Gastroesophageal sphincter (tissue), 4 donors: ENCODE measurements around the gene ARHGAP8. TPM values are rescaled to one million over a fixed set of nuclear protein-coding genes. Genes with fewer than 3 reads are reported as not detected.

ENCODE experiments used
- ATAC-seq: fragments of 150-250 bp; one replicate; pipeline ENCODE4 v1.9.1; 2016; ENCODE audit warnings: mild to moderate bottlenecking, moderate library complexity
- H3K27ac ChIP-seq, 4 donors: fragments of 200-600 bp; sonication (generic) in 3 of 4; 1 replicate in 3 of 4; 2 replicates in 1 of 4; pipeline ENCODE4 v1.5.1; 2016 to 2019
- H3K27me3 ChIP-seq: fragments of 200-600 bp; sonication (generic); one replicate; pipeline ENCODE4 v1.5.1; 2019
- H3K36me3 ChIP-seq, 2 donors: fragments of 200-600 bp; sonication (generic); one replicate each; pipeline ENCODE4 v1.5.1; 2019; ENCODE audit warnings: control low read depth in 1 of 2
- H3K4me1 ChIP-seq, 3 donors: fragments of 200-600 bp; sonication (generic); 1 replicate in 2 of 3; 2 replicates in 1 of 3; pipeline ENCODE4 v1.5.1; 2016 to 2019; ENCODE audit warnings: control low read depth in 2 of 3
- H3K4me3 ChIP-seq, 2 donors: fragments of 200-600 bp; sonication (generic); one replicate each; pipeline ENCODE4 v1.5.1; 2019; ENCODE audit warnings: mild to moderate bottlenecking in 1 of 2, moderate library complexity in 1 of 2
- H3K9me3 ChIP-seq, 3 donors: fragments of 200-600 bp; sonication (generic); one replicate each; pipeline ENCODE4 v1.5.1; 2017 to 2019; ENCODE audit warnings: control low read depth in 2 of 3
- EP300 ChIP-seq: sonication (generic); formaldehyde crosslinking; IDR thresholded peaks from one replicate; pipeline ENCODE4 v1.6.1; 2017; ENCODE audit warnings: antibody characterized with exemption, mild to moderate bottlenecking
- POLR2A ChIP-seq, 2 donors: fragments of 450-650 bp; IDR thresholded peaks; one replicate each; pipeline ENCODE4 v1.6.1; 2017; ENCODE audit warnings: antibody characterized with exemption in 2 of 2, mild to moderate bottlenecking in 2 of 2, moderate library complexity in 1 of 2
- POLR2AphosphoS5 ChIP-seq: sonication (generic); formaldehyde crosslinking; IDR thresholded peaks from one replicate; pipeline ENCODE4 v1.6.1; 2017; ENCODE audit warnings: antibody characterized with exemption
- WGBS, 2 donors: methylation state at CpG; one replicate each; pipeline ENCODE4 v1.1.5; 2018; ENCODE audit warnings: low coverage in 1 of 2; 5-methylcytosine and 5-hydroxymethylcytosine counted together
- total RNA-seq, 4 donors: library from RNA; depleted of rRNA; stranded (reverse); fragments of >200 nt; gene quantifications; one replicate each; pipeline ENCODE4 v1.1.0, GENCODE V29; 2016
- TF ChIP-seq, protein P1 (sequence below), 4 experiments: fragments of 200-600 bp in 2 of 4; fragments of 450-650 bp in 2 of 4; sonication (generic) in 1 of 4; IDR thresholded peaks; one replicate each; pipeline ENCODE4 v1.5.1; 2017 to 2019; ENCODE audit warnings: antibody characterized with exemption in 4 of 4, mild to moderate bottlenecking in 2 of 4, moderate library complexity in 2 of 4

The ARHGAP8 gene
- total RNA-seq, 4 donors from 2014 or later: 0.31 to 1.6 TPM; not detected in 2

DNA sequence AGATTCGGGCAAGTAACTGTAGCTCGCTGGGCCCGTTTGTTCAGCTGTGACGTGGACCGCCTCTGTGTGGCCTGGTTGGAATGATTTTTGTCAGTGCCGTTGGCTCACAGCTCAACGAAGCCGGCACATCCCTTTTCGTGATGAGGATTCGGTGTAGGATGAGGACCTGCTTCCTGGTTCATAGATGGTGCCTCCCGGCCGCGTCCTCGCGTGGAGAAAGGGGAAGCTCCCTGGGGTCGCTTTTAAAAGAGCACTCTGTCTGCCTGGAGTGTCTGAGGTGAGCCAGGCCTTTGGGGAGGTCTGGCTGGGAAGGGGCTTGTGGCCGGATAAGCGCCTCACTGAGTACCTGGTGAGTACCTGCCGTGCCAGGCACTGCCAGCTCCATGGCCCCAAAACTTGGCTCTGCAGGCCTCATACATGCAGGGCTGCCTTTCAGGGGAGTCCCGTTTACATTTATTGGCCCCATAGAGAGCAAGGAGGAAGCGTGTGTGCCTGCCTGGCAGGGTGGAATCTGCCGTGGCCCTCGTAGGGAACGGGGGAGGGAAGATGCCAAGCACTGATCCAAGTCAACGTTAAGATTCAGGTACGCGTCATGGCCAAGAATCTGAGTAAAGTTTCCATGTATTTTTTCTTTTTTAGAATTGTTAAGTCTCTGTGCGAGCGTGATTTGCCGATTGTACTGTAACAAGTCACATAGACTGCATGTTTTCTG is 88.4 kb downstream of the ARHGAP8 start:
- Histone ChIP-seq H3K27ac (no peak overlapping the region), H3K36me3 (no peaks in the 10 kb centered on the region), H3K4me1 (no peaks in the 10 kb centered on the region), H3K4me3 (no peak overlapping the region), H3K27me3 (peaks cover 56% of the 10 kb centered on the region), H3K9me3 (peaks cover 0 to 27% (median 0%) of the 10 kb centered on the region in 3 donors)
- ATAC-seq: no peak
- 81 to 90% methylated on average over 3 to 9 of the region's 30 CpGs for WGBS, 2 donors
- no peak for TF ChIP-seq POLR2A (IDR thresholded peaks at IDR 0.05)
- TF ChIP-seq, protein P1, sequence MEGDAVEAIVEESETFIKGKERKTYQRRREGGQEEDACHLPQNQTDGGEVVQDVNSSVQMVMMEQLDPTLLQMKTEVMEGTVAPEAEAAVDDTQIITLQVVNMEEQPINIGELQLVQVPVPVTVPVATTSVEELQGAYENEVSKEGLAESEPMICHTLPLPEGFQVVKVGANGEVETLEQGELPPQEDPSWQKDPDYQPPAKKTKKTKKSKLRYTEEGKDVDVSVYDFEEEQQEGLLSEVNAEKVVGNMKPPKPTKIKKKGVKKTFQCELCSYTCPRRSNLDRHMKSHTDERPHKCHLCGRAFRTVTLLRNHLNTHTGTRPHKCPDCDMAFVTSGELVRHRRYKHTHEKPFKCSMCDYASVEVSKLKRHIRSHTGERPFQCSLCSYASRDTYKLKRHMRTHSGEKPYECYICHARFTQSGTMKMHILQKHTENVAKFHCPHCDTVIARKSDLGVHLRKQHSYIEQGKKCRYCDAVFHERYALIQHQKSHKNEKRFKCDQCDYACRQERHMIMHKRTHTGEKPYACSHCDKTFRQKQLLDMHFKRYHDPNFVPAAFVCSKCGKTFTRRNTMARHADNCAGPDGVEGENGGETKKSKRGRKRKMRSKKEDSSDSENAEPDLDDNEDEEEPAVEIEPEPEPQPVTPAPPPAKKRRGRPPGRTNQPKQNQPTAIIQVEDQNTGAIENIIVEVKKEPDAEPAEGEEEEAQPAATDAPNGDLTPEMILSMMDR (IDR thresholded peaks at IDR 0.05): no peak
- TF ChIP-seq EP300: no peak
- TF ChIP-seq POLR2AphosphoS5: no peak

DNA sequence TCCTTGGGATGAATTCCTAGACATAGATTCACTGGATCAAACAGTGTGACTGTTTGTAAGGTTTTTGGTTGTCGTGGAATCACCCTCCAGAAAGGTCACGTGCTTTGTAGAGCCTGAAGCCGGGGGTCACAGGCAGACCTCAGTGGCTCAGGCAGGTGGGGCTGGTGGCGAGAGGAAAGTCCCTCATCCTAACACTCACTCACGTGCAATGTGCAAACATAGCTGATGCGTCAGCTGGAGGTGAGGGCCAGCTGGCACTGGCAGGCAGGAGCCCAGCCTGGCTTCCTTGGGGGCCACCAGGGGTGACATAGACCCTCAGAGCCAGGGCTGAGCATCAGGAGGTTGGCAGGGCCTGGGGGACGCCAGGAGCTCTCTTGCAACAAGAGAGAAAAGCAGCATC is 90.0 kb downstream of the ARHGAP8 start:
- Histone ChIP-seq H3K27me3 (peaks cover 49% of the 10 kb centered on the region), H3K9me3 (peaks cover 0 to 24% (median 0%) of the 10 kb centered on the region in 3 donors), H3K27ac (no peak overlapping the region), H3K36me3 (no peaks in the 10 kb centered on the region), H3K4me3 (no peak overlapping the region), H3K4me1 (no peaks in the 10 kb centered on the region)
- no peak for TF ChIP-seq POLR2A (IDR thresholded peaks at IDR 0.05)
- TF ChIP-seq, protein P1 (IDR thresholded peaks at IDR 0.05): no peak
- ATAC-seq: no peak
- 75 to 81% methylated on average over 2 to 4 of the region's 7 CpGs for WGBS, 2 donors

DNA sequence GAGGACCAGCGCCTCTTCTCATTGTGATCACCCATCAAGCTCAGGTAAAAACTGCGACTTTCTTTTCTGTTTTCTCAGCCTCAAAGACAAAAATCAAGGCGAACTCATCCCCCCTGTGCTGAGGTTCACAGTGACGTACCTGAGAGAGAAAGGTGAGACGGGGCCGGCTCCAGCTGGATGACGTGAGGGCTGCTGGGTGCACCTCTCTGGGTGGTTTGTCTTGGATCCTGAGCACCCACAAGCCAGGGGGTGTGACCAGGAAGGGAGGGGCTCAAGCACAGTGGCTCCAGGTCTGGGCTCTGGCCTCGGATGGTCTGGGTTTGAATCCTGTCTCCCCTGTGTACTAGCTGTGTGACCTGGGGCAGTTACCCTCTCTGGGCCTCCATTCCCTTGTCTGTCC is 92.8 kb downstream of the ARHGAP8 start:
- Histone ChIP-seq H3K27ac (no peak overlapping the region), H3K4me3 (no peak overlapping the region), H3K36me3 (no peaks in the 10 kb centered on the region), H3K27me3 (peaks cover 31% of the 10 kb centered on the region), H3K4me1 (no peaks in the 10 kb centered on the region), H3K9me3 (peaks cover 0 to 24% (median 0%) of the 10 kb centered on the region in 3 donors)
- no peak for ATAC-seq
- WGBS, 2 donors: 94 to 100% methylated on average over 1 to 2 of the region's 8 CpGs
- TF ChIP-seq POLR2A (IDR thresholded peaks at IDR 0.05): no peak
- TF ChIP-seq, protein P1 (IDR thresholded peaks at IDR 0.05): no peak
- TF ChIP-seq EP300: no peak
- no peak for TF ChIP-seq POLR2AphosphoS5

DNA sequence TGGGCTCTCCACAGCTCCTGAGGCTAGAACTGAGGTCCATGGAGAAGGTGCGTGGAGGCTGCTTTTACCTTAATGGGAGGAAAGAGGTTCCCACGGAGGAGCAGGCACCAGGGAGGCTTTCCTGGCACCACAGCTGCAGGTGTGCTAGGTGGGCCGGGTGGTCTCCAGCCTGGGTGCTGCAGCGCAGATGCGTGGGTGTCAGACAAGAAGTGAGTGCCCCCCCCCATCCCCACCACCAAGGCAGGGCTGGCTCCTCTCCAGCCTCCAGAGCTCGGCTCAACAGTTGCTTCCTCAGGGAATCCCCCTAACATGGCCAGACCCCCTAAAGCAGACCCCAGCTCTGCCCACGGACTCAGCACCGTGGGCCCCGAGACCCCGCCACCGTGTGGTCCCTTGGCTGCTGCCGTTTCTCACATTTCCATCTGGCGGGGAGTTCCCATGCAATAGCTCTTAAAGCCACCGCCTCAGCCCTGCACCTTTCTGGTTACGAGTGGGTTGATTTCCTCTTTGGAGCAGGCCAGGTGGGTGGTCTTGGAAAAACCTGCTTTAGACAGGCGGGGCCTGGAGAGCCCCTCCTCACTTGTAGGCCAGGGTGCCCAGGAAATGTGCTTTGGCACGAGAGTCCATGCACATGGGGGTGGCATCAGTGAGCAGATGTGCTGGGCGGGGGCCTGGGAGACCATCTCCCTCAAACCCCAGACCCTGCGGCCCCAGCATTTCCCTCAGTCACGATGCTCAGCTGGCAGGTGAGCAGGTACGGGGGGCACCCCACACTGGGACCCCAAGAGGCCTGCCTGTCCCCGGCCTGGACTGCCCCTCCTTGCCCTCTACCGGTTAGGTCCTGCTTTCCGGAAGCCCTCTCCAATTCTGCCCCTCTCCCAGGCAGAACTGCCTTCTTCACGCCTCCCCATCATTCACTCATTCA is 93.7 kb downstream of the ARHGAP8 start:
- Histone ChIP-seq H3K27me3 (peaks cover 24% of the 10 kb centered on the region), H3K4me1 (no peaks in the 10 kb centered on the region), H3K4me3 (no peak overlapping the region), H3K9me3 (peaks cover 0 to 24% (median 0%) of the 10 kb centered on the region in 3 donors), H3K27ac (no peak overlapping the region), H3K36me3 (no peaks in the 10 kb centered on the region)
- TF ChIP-seq POLR2A (IDR thresholded peaks at IDR 0.05) (no peak), POLR2AphosphoS5 (no peak), EP300 (no peak)
- TF ChIP-seq, protein P1 (IDR thresholded peaks at IDR 0.05): no peak
- 83% methylated on average over 4 of the region's 25 CpGs; no CpG with 5 or more reads in 1 of the 2 donors for WGBS, 2 donors
- ATAC-seq: no peak
